CD4-positive, alpha-beta T cell treated with Interleukin-6 at 100 ng/mL for 8 hours (primary cell): ENCODE data around the gene TSFM.
A peak's percentile ranks its signal among the peaks of the same experiment; 100 is the strongest.

ENCODE experiments used
- DNase-seq: peaks from one replicate; pipeline ENCODE4 v3.0.0-alpha.2; 2020; ENCODE audit warnings: mixed read lengths, low spot score

The TSFM gene

DNA sequence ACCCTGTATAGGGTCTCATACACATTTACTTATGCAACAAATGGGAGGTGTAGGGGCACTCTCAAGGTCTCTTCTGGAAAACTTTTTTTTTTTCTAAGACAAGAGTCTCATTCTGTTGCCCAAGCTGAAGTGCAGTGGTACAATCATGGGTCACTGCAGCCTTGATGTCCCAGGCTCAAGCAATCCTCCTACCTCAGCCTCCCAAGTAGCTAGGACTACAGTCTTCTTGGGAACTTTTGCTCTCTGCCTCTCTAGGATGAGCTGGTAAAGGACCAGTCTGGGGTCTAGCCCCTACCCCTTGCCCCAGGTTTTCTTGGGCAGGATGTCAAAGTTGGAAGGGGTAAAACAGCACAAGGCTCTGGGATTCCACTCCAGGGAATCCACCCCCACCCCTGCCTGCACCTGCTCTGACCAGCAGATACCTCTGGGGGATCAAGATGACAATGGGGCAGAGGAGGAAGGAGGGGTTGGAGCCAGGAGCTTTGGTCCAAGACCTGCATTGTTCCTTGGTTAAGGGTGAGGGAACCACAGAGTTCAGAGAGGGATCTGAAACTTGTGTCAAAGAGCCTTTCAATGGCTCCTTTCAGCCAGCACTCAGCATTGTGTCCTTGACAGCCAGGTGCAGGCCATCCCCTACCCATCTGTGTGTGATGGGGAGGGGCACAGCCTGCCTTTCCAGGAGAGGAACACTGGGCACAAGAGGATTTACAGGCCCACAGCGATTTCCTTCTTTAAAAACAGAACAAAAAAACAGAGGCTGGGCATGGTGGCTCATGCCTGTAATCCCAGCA lies 51.7 kb downstream of the TSFM start:
- DNase-seq, result no peak

- DNase-seq, result no peak
These were observed 53.0 kb downstream of the TSFM start for GRCh38 chr12:57835366-57836288.

- DNase-seq, result peak; percentile 48
These were observed 54.1 kb downstream of the TSFM start for GRCh38 chr12:57836442-57837375.

DNA sequence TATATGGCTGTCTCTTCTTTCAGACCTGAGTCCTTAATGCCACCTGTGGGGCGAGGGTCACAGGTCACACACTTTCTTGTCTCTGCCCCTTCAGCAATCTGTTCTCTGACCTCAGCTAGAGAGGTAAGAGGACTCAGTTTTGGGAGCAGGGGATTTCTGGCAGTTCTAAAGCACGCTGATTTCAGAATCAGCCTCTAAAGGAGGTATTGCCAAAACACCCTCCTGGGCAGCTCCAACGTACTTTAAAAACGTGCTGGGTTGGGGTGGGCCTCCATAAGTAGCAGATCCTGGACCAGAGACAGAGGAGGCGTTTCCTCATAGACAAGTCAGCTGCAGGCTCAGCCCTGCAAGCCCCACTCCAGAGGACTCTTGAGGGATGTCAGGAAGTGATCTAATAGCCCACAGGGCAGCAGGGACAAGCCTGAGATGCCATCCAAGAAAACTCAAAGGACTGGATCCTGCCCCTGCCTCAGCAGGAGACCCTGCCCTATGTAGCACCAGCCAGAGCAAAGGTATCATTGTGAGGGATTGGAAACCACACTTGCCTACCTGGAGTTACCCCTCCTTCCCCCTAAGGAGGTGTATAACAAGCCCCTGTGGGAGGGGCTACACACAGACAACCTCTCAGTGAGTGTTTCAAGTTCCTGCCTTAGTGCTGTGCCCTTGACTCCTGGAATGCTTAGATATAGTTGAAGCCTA lies 55.4 kb downstream of the TSFM start:
- DNase-seq, result no peak

DNA sequence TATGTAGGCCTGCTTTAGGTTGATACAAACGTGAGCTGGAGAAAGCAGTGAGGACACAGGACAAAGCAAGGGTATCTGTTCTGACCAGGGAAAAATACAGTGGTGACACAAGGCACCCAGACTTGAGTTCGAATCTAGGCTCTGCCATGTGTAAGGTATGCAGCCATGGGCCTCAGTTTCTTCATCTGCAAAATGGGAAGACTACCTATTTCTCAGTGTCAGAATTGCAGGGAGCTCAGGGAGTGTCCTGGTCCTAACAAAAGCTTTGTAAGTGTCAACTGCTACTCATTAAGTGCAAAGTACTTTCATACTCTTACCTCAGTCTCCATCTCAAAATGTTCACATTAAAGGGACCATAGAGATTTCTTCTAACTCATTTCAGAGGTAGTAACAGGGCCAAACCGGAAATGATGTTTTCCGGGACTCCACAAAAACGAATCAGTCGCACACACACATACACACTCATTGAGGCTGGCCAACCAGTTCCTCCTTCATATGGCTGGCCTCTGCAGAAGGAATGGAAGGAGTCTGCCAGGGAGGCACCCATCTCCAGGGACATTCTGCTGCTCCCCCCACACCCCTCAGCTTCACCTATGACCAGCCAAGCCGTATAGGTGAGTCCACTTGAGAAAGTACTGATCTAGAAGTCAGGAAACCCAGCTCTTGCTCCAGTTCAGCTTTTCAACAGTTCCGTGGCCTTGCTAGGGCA lies 56.2 kb downstream of the TSFM start:
- DNase-seq, result peak; percentile 26

DNA sequence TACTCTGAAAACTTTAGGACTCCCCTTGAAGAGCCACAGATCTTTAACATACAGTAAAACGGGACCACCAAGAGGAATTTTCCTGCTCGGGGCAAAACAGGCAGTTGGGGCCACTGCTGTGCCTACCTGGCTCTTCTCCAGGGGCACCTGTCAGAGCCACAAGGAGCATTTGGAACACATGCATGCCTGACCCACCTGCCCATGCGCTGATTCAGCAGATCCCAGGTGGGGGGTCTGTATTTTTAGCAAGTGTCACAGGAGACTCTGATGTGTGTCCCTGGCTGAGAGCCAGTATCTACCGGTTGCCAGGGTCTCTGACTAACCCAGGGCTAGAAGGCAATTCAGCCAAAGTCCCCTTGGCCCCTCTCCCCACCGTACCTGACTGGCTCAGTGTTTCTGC lies 57.4 kb downstream of the TSFM start:
- DNase-seq, result no peak

- no peak for DNase-seq
These were observed 58.1 kb downstream of the TSFM start for GRCh38 chr12:57840726-57841125.

GRCh38 chr12:57841445-57841844 lies 58.9 kb downstream of the TSFM start:
- no peak for DNase-seq

DNA sequence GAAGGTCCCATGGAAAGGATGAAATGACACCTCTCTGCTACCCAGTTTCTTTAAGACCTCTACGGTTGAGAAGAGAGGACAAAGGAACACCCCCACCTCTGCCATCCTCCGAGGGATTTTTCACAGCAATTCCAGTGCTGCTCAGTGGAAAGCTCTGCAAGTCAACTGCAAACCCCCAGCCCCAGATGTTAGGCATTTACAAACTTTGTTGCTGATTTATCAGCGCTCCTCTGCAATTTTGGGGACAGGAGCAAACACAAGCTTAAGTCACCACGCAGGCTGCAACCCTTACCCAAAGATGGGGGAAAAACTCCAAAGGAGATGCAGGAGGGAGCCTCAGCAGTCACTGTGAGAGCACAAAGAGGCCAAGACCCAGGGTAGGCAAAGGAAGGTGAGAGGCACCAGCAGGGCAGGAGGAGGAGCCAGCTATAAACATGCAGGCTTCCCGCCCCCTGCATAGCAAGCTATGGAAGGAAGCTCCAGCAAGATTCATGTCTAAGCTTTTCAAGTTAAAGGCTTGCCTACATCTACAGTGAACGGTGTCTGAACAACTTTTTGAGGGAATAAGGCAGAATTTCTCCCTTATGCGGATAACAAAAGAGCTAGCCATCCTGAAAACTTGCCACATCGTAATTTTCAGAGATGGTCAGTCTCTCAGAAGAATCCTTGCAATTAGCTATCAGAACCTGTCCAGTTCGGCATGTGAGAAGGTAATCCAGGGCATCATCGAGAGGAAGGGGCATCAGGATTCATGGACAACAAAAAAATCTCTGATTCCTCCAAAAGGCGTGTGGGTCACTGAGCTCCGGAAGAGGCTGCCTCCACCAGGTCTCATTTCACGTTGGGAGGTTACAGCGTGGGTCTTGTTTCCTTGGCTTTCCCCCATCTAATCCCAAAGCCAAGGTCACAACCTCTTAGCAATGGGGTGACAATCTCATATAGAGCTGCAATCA lies 60.0 kb downstream of the TSFM start:
- peak; percentile 43 for DNase-seq

GRCh38 chr12:57844709-57845477 lies 62.3 kb downstream of the TSFM start:
- DNase-seq, result no peak

- DNase-seq, result peak; percentile 36
These were observed 63.1 kb downstream of the TSFM start for GRCh38 chr12:57845478-57846284.

DNA sequence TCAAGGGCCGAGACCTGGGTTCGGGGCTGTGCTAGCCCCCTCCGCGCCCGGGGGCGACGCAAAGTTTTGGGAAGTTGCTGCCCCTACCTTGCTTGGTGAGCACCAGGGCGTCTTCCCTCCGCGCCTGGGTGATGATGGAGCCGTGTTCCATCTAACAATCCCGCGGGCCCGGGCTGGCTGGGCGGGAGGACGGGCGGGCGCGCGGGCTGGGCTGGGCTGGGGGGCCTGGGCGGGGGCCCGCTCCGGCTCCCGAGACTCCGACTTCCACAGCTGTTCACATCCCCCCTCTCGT lies 63.6 kb downstream of the TSFM start:
- no peak for DNase-seq

GRCh38 chr12:57846577-57847319 lies 64.2 kb downstream of the TSFM start, which contains the start of gene CTDSP2:
TSS of gene CTDSP2 (minus strand) at chr12:57846729. CDS start at chr12:57846435, 294 bp downstream.
- DNase-seq, result peak; percentile 94
